Activated B cell treated with CpG ODN at 0.5 μM for 24 hours (primary cell): ENCODE measurements around the gene CAMK2N2. TPM values are rescaled to one million over a fixed set of nuclear protein-coding genes. Genes with fewer than 3 reads are reported as not detected.

ENCODE experiments used
- ATAC-seq: fragments of 200-7000 bp; cut with Tn5 transposase; one replicate; pipeline ENCODE4 v1.10.0; 2021; ENCODE audit warnings: low read depth, mild to moderate bottlenecking, moderate library complexity
- CTCF ChIA-PET: fragments of 350-600 bp; sonication (Branson Sonifier 250); formaldehyde crosslinking; loops from one replicate; lab custom pipeline; 2021; ENCODE audit warnings: antibody characterized with exemption; lab: Charles Lee
- POLR2A ChIA-PET: fragments of 350-600 bp; sonication (Branson Sonifier 250); formaldehyde crosslinking; loops from one replicate; lab custom pipeline; 2021; ENCODE audit warnings: antibody characterized with exemption; lab: Charles Lee
- DNase-seq: peaks from one replicate; pipeline ENCODE4 v3.0.0; 2022
- H3K27ac Mint-ChIP-seq: one replicate; pipeline ENCODE4 v1.8.0; 2020; ENCODE audit warnings: mixed read lengths
- H3K27me3 Mint-ChIP-seq: one replicate; pipeline ENCODE4 v1.8.0; 2021; ENCODE audit warnings: mixed read lengths
- H3K36me3 Mint-ChIP-seq: one replicate; pipeline ENCODE4 v1.8.0; 2021; ENCODE audit warnings: low read depth, mixed read lengths
- H3K4me1 Mint-ChIP-seq: one replicate; pipeline ENCODE4 v1.8.0; 2021; ENCODE audit warnings: mixed read lengths
- H3K4me3 Mint-ChIP-seq: one replicate; pipeline ENCODE4 v1.8.0; 2020; ENCODE audit warnings: mild to moderate bottlenecking, mixed read lengths
- H3K9me3 Mint-ChIP-seq: one replicate; pipeline ENCODE4 v1.8.0; 2020; ENCODE audit warnings: mixed read lengths
- CTCF ChIP-seq: fragments of 200-600 bp; IDR thresholded peaks from one replicate; pipeline ENCODE4 v1.8.0; 2022; ENCODE audit warnings: antibody characterized with exemption, mild to moderate bottlenecking
- intact Hi-C: fragments of 100-400 bp; cut with micrococcal nuclease; formaldehyde crosslinking; loops from one replicate; pipeline ENCODE4 v1.15.1; 2024
- total RNA-seq: library from RNA; stranded (reverse); gene quantifications from 2 replicates; pipeline ENCODE4 v1.2.3, GENCODE V29; 2022

CAMK2N2 gene
- total RNA-seq, 1 donor from 2014 or later, result not detected

- TF ChIP-seq CTCF, result no peak
- intact Hi-C loops, result no loop called here
- Mint-ChIP-seq H3K4me3 (no peak overlapping the region), H3K27me3 (peaks cover 32% of the 10 kb centered on the region), H3K9me3 (no peaks in the 10 kb centered on the region), H3K4me1 (peaks cover 5% of the 10 kb centered on the region), H3K36me3 (no peaks in the 10 kb centered on the region), H3K27ac (no peak overlapping the region)
- DNase-seq, result no peak
- ChIA-PET CTCF (no interaction called here), POLR2A (no interaction called here)
- no peak for ATAC-seq
These were observed 37.4 kb downstream of the CAMK2N2 start for GRCh38 chr3:184223946-184224345.

- CTCF ChIA-PET, result no interaction called here
- DNase-seq, result no peak
- intact Hi-C loops, result no loop called here
- Mint-ChIP-seq H3K36me3 (no peaks in the 10 kb centered on the region), H3K4me1 (no peaks in the 10 kb centered on the region), H3K27ac (no peak overlapping the region), H3K4me3 (no peak overlapping the region), H3K9me3 (no peaks in the 10 kb centered on the region), H3K27me3 (peaks cover 22% of the 10 kb centered on the region)
- TF ChIP-seq CTCF, result no peak
- ATAC-seq, result no peak
- POLR2A ChIA-PET, result no interaction called here
These were observed 38.8 kb downstream of the CAMK2N2 start for GRCh38 chr3:184222521-184222920.

- ATAC-seq (no peak), DNase-seq (no peak)
- no peak overlapping the region for H3K4me3 Mint-ChIP-seq
- H3K27ac Mint-ChIP-seq, result no peak overlapping the region
- no peak for TF ChIP-seq CTCF
- no peaks in the 10 kb centered on the region for H3K4me1 Mint-ChIP-seq
- H3K36me3 Mint-ChIP-seq, result no peaks in the 10 kb centered on the region
- POLR2A ChIA-PET, result interaction anchor here (0.6 kb wide), 1 partner anchor 156 kb away, joined by 4 read pairs; no protein-coding TSS in a partner anchor
- H3K27me3 Mint-ChIP-seq, result peaks cover 16% of the 10 kb centered on the region
- CTCF ChIA-PET, result interaction anchor here (1.5 kb wide), 1 partner anchor 9 kb away, joined by 4 read pairs; no protein-coding TSS in a partner anchor
- no peaks in the 10 kb centered on the region for H3K9me3 Mint-ChIP-seq
- intact Hi-C loops, result no loop called here
These were observed 42.5 kb downstream of the CAMK2N2 start for GRCh38 chr3:184218814-184219213.

GRCh38 chr3:184211718-184212117 lies 49.6 kb downstream of the CAMK2N2 start:
- Mint-ChIP-seq H3K27ac (no peak overlapping the region), H3K36me3 (no peaks in the 10 kb centered on the region), H3K4me1 (no peaks in the 10 kb centered on the region), H3K27me3 (peaks cover 12% of the 10 kb centered on the region), H3K4me3 (no peak overlapping the region), H3K9me3 (no peaks in the 10 kb centered on the region)
- DNase-seq (no peak), ATAC-seq (no peak)
- no peak for TF ChIP-seq CTCF
- ChIA-PET CTCF (interaction anchor here (1.1 kb wide), 1 partner anchor 16 kb away, joined by 3 read pairs; no protein-coding TSS in a partner anchor), POLR2A (no interaction called here)
- intact Hi-C loops, result no loop called here

- ChIA-PET CTCF (interaction anchor here (1.1 kb wide), 1 partner anchor 17 kb away, joined by 3 read pairs; no protein-coding TSS in a partner anchor), POLR2A (no interaction called here)
- ATAC-seq (no peak), DNase-seq (no peak)
- intact Hi-C loops, result no loop called here
- Mint-ChIP-seq H3K27me3 (peaks cover 16% of the 10 kb centered on the region), H3K9me3 (no peaks in the 10 kb centered on the region), H3K36me3 (no peaks in the 10 kb centered on the region), H3K4me1 (no peaks in the 10 kb centered on the region), H3K4me3 (no peak overlapping the region), H3K27ac (no peak overlapping the region)
- TF ChIP-seq CTCF, result no peak
These were observed 50.1 kb downstream of the CAMK2N2 start for GRCh38 chr3:184211297-184211696.

Other genes with a start within 250 kb of the CAMK2N2 start
- 10.6 and 11.1 TPM in 2 replicates for gene ABCC5, start 243.7 kb downstream of the CAMK2N2 start, total RNA-seq
- gene HTR3D, start 229.8 kb downstream of the CAMK2N2 start, total RNA-seq, result not detected in 2 replicates
- gene HTR3C, start 208.5 kb downstream of the CAMK2N2 start, total RNA-seq, result not detected in 2 replicates
- gene HTR3E, start 164.5 kb downstream of the CAMK2N2 start, total RNA-seq, result not detected in 2 replicates
- 72.0 and 74.2 TPM in 2 replicates for gene EIF2B5, start 126.2 kb downstream of the CAMK2N2 start, total RNA-seq
- 52.1 and 54.2 TPM in 2 replicates for gene DVL3, start 106.2 kb downstream of the CAMK2N2 start, total RNA-seq
- gene AP2M1, start 86.7 kb downstream of the CAMK2N2 start, total RNA-seq, result 169 and 177 TPM in 2 replicates
- gene ABCF3, start 75.4 kb downstream of the CAMK2N2 start, total RNA-seq, result 78.0 and 86.7 TPM in 2 replicates
- 0.42 and 0.76 TPM in 2 replicates for gene VWA5B2, start 32.0 kb downstream of the CAMK2N2 start, total RNA-seq
- gene ALG3, start 12.6 kb downstream of the CAMK2N2 start, total RNA-seq, result 33.8 and 34.0 TPM in 2 replicates
- 1.9 and 2.9 TPM in 2 replicates for gene EEF1AKMT4, start 11.9 kb downstream of the CAMK2N2 start, total RNA-seq
- gene ECE2, start 14.5 kb upstream of the CAMK2N2 start, total RNA-seq, result not detected in 2 replicates
- gene PSMD2, start 37.7 kb upstream of the CAMK2N2 start, total RNA-seq, result 206 and 210 TPM in 2 replicates
- gene EIF4G1, start 53.1 kb upstream of the CAMK2N2 start, total RNA-seq, result 292 and 319 TPM in 2 replicates
- 4.5 and 5.3 TPM in 2 replicates for gene FAM131A, start 76.0 kb upstream of the CAMK2N2 start, total RNA-seq
- 3.4 and 3.5 TPM in 2 replicates for gene CLCN2, start 100.1 kb upstream of the CAMK2N2 start, total RNA-seq
- 49.3 and 60.5 TPM in 2 replicates for gene POLR2H, start 100.2 kb upstream of the CAMK2N2 start, total RNA-seq
- not detected in 2 replicates for gene THPO, start 116.7 kb upstream of the CAMK2N2 start, total RNA-seq
- not detected in 2 replicates for gene CHRD, start 118.5 kb upstream of the CAMK2N2 start, total RNA-seq